Astrocyte of the spinal cord (primary cell): ENCODE data around the gene CELA1.
"Not testable (repeated sequence)": the region's sequence is repeated elsewhere in the genome, so short reads cannot be mapped to it uniquely, and the experiment has no call there.

Source experiments
- DNase-seq: peaks from one replicate; pipeline ENCODE4 v3.0.0; 2011; ENCODE audit warnings: low read depth, low spot score
- H3K4me3 ChIP-seq: 2 replicates; pipeline ENCODE4 v1.5.1; 2011; ENCODE audit warnings: low read depth, mild to moderate bottlenecking, low read length, moderate library complexity
- CTCF ChIP-seq: IDR thresholded peaks from 2 replicates; pipeline ENCODE4 v1.5.1; 2012; ENCODE audit warnings: low read depth, mild to moderate bottlenecking, low read length, inconsistent platforms
- in situ Hi-C: cut with HindIII; loops from 2 replicates; pipeline ENCODE4 v1.10.0; 2017; ENCODE audit warnings: low sequenced_read_pairs

Gene CELA1

GRCh38 chr12:51339750-51340149, 6.7 kb downstream of the CELA1 start:
- no peak overlapping the region for H3K4me3 ChIP-seq
- no peak for TF ChIP-seq CTCF
- no peak for DNase-seq
- in situ Hi-C loops, result no loop called here

GRCh38 chr12:51337336-51337735, 9.1 kb downstream of the CELA1 start:
- DNase-seq, in situ Hi-C loops, H3K4me3 ChIP-seq: not testable (repeated sequence)

GRCh38 chr12:51335931-51336330, 10.5 kb downstream of the CELA1 start:
- TF ChIP-seq CTCF, result no peak
- DNase-seq, result no peak
- no peak overlapping the region for H3K4me3 ChIP-seq
- in situ Hi-C loops, result no loop called here

GRCh38 chr12:51334764-51335163, 11.7 kb downstream of the CELA1 start:
- in situ Hi-C loops, result no loop called here
- no peak overlapping the region for H3K4me3 ChIP-seq
- no peak for TF ChIP-seq CTCF
- no peak for DNase-seq

- no peak for DNase-seq
- in situ Hi-C loops, result no loop called here
- H3K4me3 ChIP-seq, result no peak overlapping the region
- TF ChIP-seq CTCF, result no peak
Observed at GRCh38 chr12:51333536-51333935, 12.9 kb downstream of the CELA1 start.

- H3K4me3 ChIP-seq, result no peak overlapping the region
- TF ChIP-seq CTCF, result no peak
- in situ Hi-C loops, result no loop called here
- DNase-seq, result no peak
Observed at GRCh38 chr12:51330186-51330585, 16.3 kb downstream of the CELA1 start.

GRCh38 chr12:51329742-51330141, 16.7 kb downstream of the CELA1 start:
- no peak for DNase-seq
- in situ Hi-C loops, result no loop called here
- no peak overlapping the region for H3K4me3 ChIP-seq
- TF ChIP-seq CTCF, result no peak
